H1 (cell line): ENCODE results near the gene CLIC2. TPM values are rescaled to one million over a fixed set of nuclear protein-coding genes. Genes with fewer than 3 reads are reported as not detected.

ENCODE experiments used
- CTCF ChIA-PET: fragments of 300-600 bp; sonication (Branson Sonifier 250); formaldehyde crosslinking; loops from one replicate; lab custom pipeline; 2021; ENCODE audit not compliant: partially characterized antibody; lab: Charles Lee
- POLR2A ChIA-PET: fragments of 300-600 bp; sonication (Branson Sonifier 250); formaldehyde crosslinking; loops from one replicate; lab custom pipeline; 2021; ENCODE audit warnings: inconsistent platforms; ENCODE audit not compliant: partially characterized antibody; lab: Charles Lee
- DNase-seq, 2 experiments: peaks; one replicate each; pipeline versions ENCODE4 v3.0.0 to v3.0.0-alpha.2; 2010 to 2022; ENCODE audit warnings: low spot score in 2 of 2, low read depth in 1 of 2, mixed read lengths in 1 of 2
- FAIRE-seq: peaks from 2 replicates; lab custom pipeline; 2011; peaks lifted over from hg19 to GRCh38; lab: Jason Lieb, UNC
- H2AFZ ChIP-seq: 2 replicates; pipeline ENCODE4 v1.8.1; 2012; ENCODE audit warnings: low read length, inconsistent platforms
- H2AK5ac ChIP-seq: 2 replicates; pipeline ENCODE4 v1.6.1; 2013; ENCODE audit warnings: low read depth, low read length
- H2BK120ac ChIP-seq: replicated peaks from 2 replicates; pipeline ENCODE3; 2013; ENCODE audit warnings: low read depth, low read length, inconsistent platforms
- H2BK12ac ChIP-seq: 2 replicates; pipeline ENCODE4 v1.6.1; 2013; ENCODE audit warnings: low read depth, low read length
- H2BK15ac ChIP-seq: 2 replicates; pipeline ENCODE4 v1.6.1; 2013; ENCODE audit warnings: low read length
- H2BK20ac ChIP-seq: 2 replicates; pipeline ENCODE4 v1.6.1; 2013; ENCODE audit warnings: low read length
- H2BK5ac ChIP-seq: 2 replicates; pipeline ENCODE4 v1.6.1; 2013; ENCODE audit warnings: low read depth, low read length
- H3K14ac ChIP-seq: 2 replicates; pipeline ENCODE4 v1.6.1; 2013; ENCODE audit warnings: inconsistent platforms; ENCODE audit not compliant: insufficient read length
- H3K18ac ChIP-seq: 2 replicates; pipeline ENCODE4 v1.6.1; 2013; ENCODE audit warnings: low read length; ENCODE audit errors: extremely low read depth
- H3K23ac ChIP-seq: 2 replicates; pipeline ENCODE4 v1.6.1; 2013; ENCODE audit warnings: inconsistent platforms; ENCODE audit not compliant: insufficient read length
- H3K23me2 ChIP-seq: 2 replicates; pipeline ENCODE4 v1.6.1; 2013; ENCODE audit warnings: low read depth, low read length
- H3K27ac ChIP-seq: 2 replicates; pipeline ENCODE4 v1.6.1; 2011; ENCODE audit warnings: low read depth, low read length, inconsistent platforms
- H3K27me3 ChIP-seq, 4 experiments: replicated peaks in 1 of 4; 1 replicate in 1 of 4; 2 replicates in 3 of 4; pipeline versions ENCODE4 v1.6.1 to v1.8.1; 2011 to 2013; ENCODE audit warnings: low read length in 3 of 4, mild to moderate bottlenecking in 3 of 4, inconsistent platforms in 2 of 4, mixed read lengths in 2 of 4, moderate library complexity in 1 of 4; ENCODE audit not compliant: control insufficient read depth in 3 of 4, insufficient read depth in 3 of 4; ENCODE audit errors: extremely low read depth in 1 of 4
- H3K36me3 ChIP-seq, 4 experiments: 2 replicates each; pipeline versions ENCODE4 v1.6.1 to v1.8.1; 2011 to 2013; ENCODE audit warnings: mild to moderate bottlenecking in 4 of 4, low read length in 3 of 4, moderate library complexity in 2 of 4, control low read depth in 1 of 4, inconsistent platforms in 1 of 4; ENCODE audit not compliant: insufficient read depth in 4 of 4, control insufficient read depth in 2 of 4
- H3K4ac ChIP-seq: replicated peaks from 2 replicates; pipeline ENCODE3; 2013; ENCODE audit warnings: low read length, low read depth, mixed read lengths, inconsistent platforms; ENCODE audit not compliant: insufficient read length
- H3K4me1 ChIP-seq, 4 experiments: replicated peaks in 1 of 4; 1 replicate in 1 of 4; 2 replicates in 3 of 4; pipeline versions ENCODE4 v1.6.1 to v1.8.1; 2011 to 2013; ENCODE audit warnings: low read length in 3 of 4, inconsistent platforms in 2 of 4, mixed read lengths in 1 of 4; ENCODE audit not compliant: insufficient read depth in 4 of 4, control insufficient read depth in 3 of 4
- H3K4me2 ChIP-seq, 2 experiments: 2 replicates each; pipeline versions ENCODE4 v1.6.1 to v1.8.1; 2011 to 2013; ENCODE audit warnings: low read depth in 2 of 2, low read length in 2 of 2, control low read depth in 1 of 2, inconsistent platforms in 1 of 2, mild to moderate bottlenecking in 1 of 2; ENCODE audit not compliant: insufficient read depth in 1 of 2
- H3K4me3 ChIP-seq, 4 experiments: fragments of 200-600, 300-600 bp in 1 of 4; sonication (generic), shearing (Covaris generic), sonication (Bioruptor Twin) in 1 of 4; 2 replicates each; pipeline versions ENCODE4 v1.5.1 to v1.8.1; 2011 to 2016; ENCODE audit warnings: low read length in 4 of 4, low read depth in 3 of 4, control low read depth in 2 of 4, inconsistent platforms in 2 of 4, mild to moderate bottlenecking in 2 of 4, mixed read lengths in 1 of 4, moderate library complexity in 1 of 4; ENCODE audit not compliant: insufficient read depth in 2 of 4; ENCODE audit errors: extremely low read depth in 1 of 4
- H3K56ac ChIP-seq: replicated peaks from 2 replicates; pipeline ENCODE3; 2013; ENCODE audit warnings: low read depth, mild to moderate bottlenecking, mixed read lengths, low read length, inconsistent platforms; ENCODE audit not compliant: insufficient read length
- H3K79me1 ChIP-seq: 2 replicates; pipeline ENCODE4 v1.6.1; 2013; ENCODE audit warnings: low read depth, low read length, control low read depth
- H3K79me2 ChIP-seq, 2 experiments: 2 replicates each; pipeline versions ENCODE4 v1.6.1 to v1.8.1; 2012 to 2013; ENCODE audit warnings: low read length in 2 of 2, mild to moderate bottlenecking in 2 of 2, inconsistent platforms in 1 of 2; ENCODE audit not compliant: insufficient read depth in 2 of 2, control insufficient read depth in 1 of 2
- H3K9ac ChIP-seq, 4 experiments: replicated peaks in 1 of 4; 1 replicate in 1 of 4; 2 replicates in 3 of 4; pipeline versions ENCODE4 v1.6.1 to v1.8.1; 2011 to 2013; ENCODE audit warnings: low read depth in 3 of 4, low read length in 3 of 4, control low read depth in 2 of 4, mild to moderate bottlenecking in 2 of 4, moderate library complexity in 2 of 4, inconsistent platforms in 1 of 4; ENCODE audit errors: extremely low read depth in 1 of 4
- H3K9me3 ChIP-seq, 2 experiments: 2 replicates each; pipeline versions ENCODE4 v1.6.1 to v1.8.1; 2012 to 2013; ENCODE audit warnings: mild to moderate bottlenecking in 2 of 2, moderate library complexity in 2 of 2, control low read depth in 1 of 2, inconsistent platforms in 1 of 2, low read depth in 1 of 2, low read length in 1 of 2, mixed read lengths in 1 of 2; ENCODE audit not compliant: insufficient read depth in 2 of 2
- H4K20me1 ChIP-seq, 2 experiments: replicated peaks in 1 of 2; 2 replicates each; pipeline versions ENCODE3 to v1.8.1; 2011 to 2013; ENCODE audit warnings: inconsistent platforms in 2 of 2, low read length in 2 of 2, mild to moderate bottlenecking in 1 of 2; ENCODE audit not compliant: insufficient read depth in 2 of 2, control insufficient read depth in 1 of 2
- H4K5ac ChIP-seq: 2 replicates; pipeline ENCODE4 v1.6.1; 2013; ENCODE audit warnings: low read length, low read depth, mixed read lengths, inconsistent platforms; ENCODE audit not compliant: insufficient read length
- H4K8ac ChIP-seq: 2 replicates; pipeline ENCODE4 v1.8.0; 2013; ENCODE audit warnings: mild to moderate bottlenecking, moderate library complexity, low read length, inconsistent platforms; ENCODE audit not compliant: insufficient read depth; ENCODE audit errors: extremely low read depth
- H4K91ac ChIP-seq: replicated peaks from 2 replicates; pipeline ENCODE3; 2013; ENCODE audit warnings: low read length, mixed read lengths, inconsistent platforms; ENCODE audit not compliant: insufficient read length
- ASH2L ChIP-seq: fragments of 200-600, 300-600 bp; sonication (generic); IDR thresholded peaks from one replicate; pipeline ENCODE4 v1.7.1; 2017; ENCODE audit warnings: low read length
- BACH1 ChIP-seq: IDR thresholded peaks from 2 replicates; pipeline ENCODE4 v1.6.1; 2012; ENCODE audit warnings: low read length, improper control_type of control experiment
- BRCA1 ChIP-seq: IDR thresholded peaks from 2 replicates; pipeline ENCODE4 v1.6.1; 2012; ENCODE audit warnings: low read depth, low read length, improper control_type of control experiment
- CTCF ChIP-seq, 3 experiments: IDR thresholded peaks; 1 replicate in 2 of 3; 2 replicates in 1 of 3; pipeline versions ENCODE4 v1.5.1 to v1.6.1; 2011; ENCODE audit warnings: low read length in 3 of 3, mild to moderate bottlenecking in 3 of 3, inconsistent platforms in 2 of 3, low read depth in 1 of 3, moderate library complexity in 1 of 3; ENCODE audit not compliant: insufficient read depth in 1 of 3; ENCODE audit errors: control extremely low read depth in 1 of 3
- EZH2 ChIP-seq: fragments of 200-600 bp; sonication (generic); IDR thresholded peaks from 2 replicates; pipeline ENCODE4 v1.7.1; 2012; ENCODE audit warnings: low read depth, mild to moderate bottlenecking, moderate library complexity, low read length, inconsistent platforms; ENCODE audit not compliant: severe bottlenecking
- HDAC6 ChIP-seq: IDR thresholded peaks from one replicate; pipeline ENCODE4 v1.7.1; 2012; ENCODE audit warnings: low read depth, mild to moderate bottlenecking, inconsistent platforms, low read length, moderate library complexity
- JUN ChIP-seq: IDR thresholded peaks from 2 replicates; pipeline ENCODE4 v1.6.1; 2011; ENCODE audit warnings: low read depth, mild to moderate bottlenecking, improper control_type of control experiment, low read length
- POLR2A ChIP-seq, 2 experiments: IDR thresholded peaks; 1 replicate in 1 of 2; 2 replicates in 1 of 2; pipeline ENCODE4 v1.6.1; 2011; ENCODE audit warnings: low read depth in 2 of 2, low read length in 2 of 2, mild to moderate bottlenecking in 2 of 2; ENCODE audit errors: control extremely low read depth in 1 of 2
- SAP30 ChIP-seq: fragments of 300-600 bp; sonication (generic); IDR thresholded peaks from 2 replicates; pipeline ENCODE4 v1.7.1; 2012; ENCODE audit warnings: low read length, moderate library complexity, mild to moderate bottlenecking, inconsistent platforms; ENCODE audit not compliant: insufficient read depth, insufficient replicate concordance
- SIRT6 ChIP-seq: IDR thresholded peaks from one replicate; pipeline ENCODE4 v1.7.1; 2012; ENCODE audit warnings: low read length, inconsistent platforms
- SP1 ChIP-seq: IDR thresholded peaks from 2 replicates; pipeline ENCODE4 v1.6.1; 2011; ENCODE audit warnings: low read depth, low read length
- TAF7 ChIP-seq: optimal IDR thresholded peaks from 2 replicates; pipeline ENCODE3; 2011; ENCODE audit warnings: low read depth, mild to moderate bottlenecking, inconsistent platforms, low read length, moderate library complexity, borderline replicate concordance
- TBP ChIP-seq: IDR thresholded peaks from 2 replicates; pipeline ENCODE4 v1.6.1; 2011; ENCODE audit warnings: low read depth, low read length, improper control_type of control experiment
- WGBS, 2 experiments: shearing (Covaris generic) in 1 of 2; methylation state at CpG; one replicate each; pipeline versions ENCODE4 v1.1.6 to v1.1.7; 2013 to 2015; ENCODE audit warnings: low lambda C conversion rate in 2 of 2, mixed read lengths in 2 of 2, inconsistent platforms in 1 of 2, low coverage in 1 of 2, missing lambda C conversion rate in 1 of 2; ENCODE audit not compliant: insufficient replicate concordance in 2 of 2, insufficient coverage in 1 of 2, insufficient read length in 1 of 2; ENCODE audit errors: extremely low coverage in 1 of 2, missing lambda C conversion rate in 1 of 2; 5-methylcytosine and 5-hydroxymethylcytosine counted together
- polyA plus RNA-seq, 7 experiments: library from polyadenylated mRNA; depleted of rRNA in 3 of 7; stranded (reverse) in 5 of 7; unstranded in 2 of 7; fragments of >200 nt in 5 of 7; fragments of 200-250 nt in 2 of 7; gene quantifications; 1 replicate in 5 of 7; 2 replicates in 1 of 7; 4 replicates in 1 of 7; pipeline versions ENCODE4 v1.2.1 to v1.2.3, GENCODE V29; 2011 to 2013; ENCODE audit warnings: missing spikeins in 2 of 7, mixed read lengths in 2 of 7
- total RNA-seq: library from RNA; stranded (reverse); fragmentation: NEBNext Ultra II Directional; extraction: Animal tissue kit (Norgen Biotek cat#: 25700); gene quantifications from 2 replicates; pipeline ENCODE4 v1.2.1, GENCODE V29; 2021

Gene CLIC2
- total and polyA plus RNA-seq, 2 of the 8 experiments (the other 6 are each of a cell fraction or from before 2014, with no cell fraction given) = 0.08 to 0.61 TPM

- DNase-seq (no peak), FAIRE-seq (no peak)
- Histone ChIP-seq H3K4me2 (no peak overlapping the region), H3K23ac (no peak overlapping the region), H3K9ac (no peak overlapping the region), H3K9me3 (no peaks in the 10 kb centered on the region), H3K27me3 (no peaks in the 10 kb centered on the region), H3K79me1 (no peaks in the 10 kb centered on the region), H4K20me1 (no peaks in the 10 kb centered on the region), H3K36me3 (no peaks in the 10 kb centered on the region), H3K4me1 (no peaks in the 10 kb centered on the region), H2AK5ac (no peak overlapping the region), H2BK20ac (no peak overlapping the region), H3K56ac (no peak overlapping the region), H4K5ac (no peak overlapping the region), H3K23me2 (no peaks in the 10 kb centered on the region), H3K4me3 (no peak overlapping the region), H3K79me2 (no peaks in the 10 kb centered on the region), H3K18ac (no peak overlapping the region), H2BK15ac (no peak overlapping the region), H4K91ac (no peak overlapping the region), H2AFZ (no peak overlapping the region), H2BK120ac (no peak overlapping the region), H4K8ac (no peak overlapping the region), H3K27ac (no peak overlapping the region), H3K4ac (no peak overlapping the region), H3K14ac (no peak overlapping the region), H2BK5ac (no peak overlapping the region), H2BK12ac (no peak overlapping the region)
- POLR2A ChIA-PET = no interaction called here
- TF ChIP-seq TAF7 (no peak), ASH2L (no peak), POLR2A (IDR thresholded peaks at IDR 0.05; ENCODE audit: control extremely low read depth in 1 of 2, low read depth in 2 of 2, low read length in 2 of 2) (no peak), BACH1 (no peak), SAP30 (no peak), SP1 (no peak), TBP (no peak), BRCA1 (no peak), HDAC6 (no peak), CTCF (IDR thresholded peaks at IDR 0.05; ENCODE audit: control extremely low read depth in 1 of 3, insufficient read depth in 1 of 3, low read depth in 1 of 3, low read length in 3 of 3) (no peak), JUN (no peak), EZH2 (no peak), SIRT6 (no peak)
- 89% methylated on average over 1 of the region's 1 CpG; no CpG with 5 or more reads in 1 of the 2 experiments for WGBS, 2 experiments
- CTCF ChIA-PET = no interaction called here
Observed at GRCh38 chrX:155270969-155271368, 63.4 kb downstream of the CLIC2 start.
